ENCODE results near the gene FAM89B. TPM values are rescaled to one million over a fixed set of nuclear protein-coding genes. Genes with fewer than 3 reads are reported as not detected.
A peak's percentile ranks its signal among the peaks of the same experiment; 100 is the strongest.

Gene FAM89B
- total RNA-seq, 1 donor: 31.5 TPM

- no peak for TF ChIP-seq CTCF (IDR thresholded peaks at IDR 0.05; ENCODE audit: extremely low read depth, low read depth, low read length)
- Histone ChIP-seq H2AFZ (ENCODE audit: low read length) (no peak overlapping the region), H3K36me3 (ENCODE audit: insufficient read depth, low read length) (peaks cover 36% of the 10 kb centered on the region)
These were observed 27.0 kb downstream of the FAM89B start for GRCh38 chr11:65599216-65599954.

GRCh38 chr11:65599955-65600246 lies 27.6 kb downstream of the FAM89B start:
- Histone ChIP-seq H3K4me3 (ENCODE audit: insufficient read depth, low read length) (no peak overlapping the region), H3K9me3 (ENCODE audit: low read depth, low read length) (no peaks in the 10 kb centered on the region), H3K27me3 (ENCODE audit: insufficient read depth, low read length) (no peaks in the 10 kb centered on the region), H3K4me2 (ENCODE audit: insufficient read depth, low read length) (no peak overlapping the region), H3K36me3 (ENCODE audit: insufficient read depth, low read length) (peaks cover 38% of the 10 kb centered on the region), H4K20me1 (ENCODE audit: insufficient read depth, low read length) (peaks cover 3% of the 10 kb centered on the region), H3K79me2 (ENCODE audit: insufficient read depth, low read length) (no peaks in the 10 kb centered on the region), H3K27ac (ENCODE audit: low read depth, low read length) (no peak overlapping the region), H2AFZ (ENCODE audit: low read length) (no peak overlapping the region), H3K4me1 (ENCODE audit: insufficient read depth, low read length) (no peaks in the 10 kb centered on the region)
- no peak for DNase-seq (ENCODE audit: insufficient read length, low spot score, missing footprints)
- TF ChIP-seq CTCF (IDR thresholded peaks at IDR 0.05; ENCODE audit: extremely low read depth, low read depth, low read length): no peak

More at GRCh38 chr11:65599216-65599954, 27.0 kb downstream of the FAM89B start:
- DNase-seq (ENCODE audit: insufficient read length, low spot score, missing footprints): no peak
- Histone ChIP-seq H3K27me3 (ENCODE audit: insufficient read depth, low read length) (no peaks in the 10 kb centered on the region), H3K4me1 (ENCODE audit: insufficient read depth, low read length) (no peaks in the 10 kb centered on the region), H3K4me2 (ENCODE audit: insufficient read depth, low read length) (no peak overlapping the region), H4K20me1 (ENCODE audit: insufficient read depth, low read length) (peaks cover 3% of the 10 kb centered on the region), H3K79me2 (ENCODE audit: insufficient read depth, low read length) (no peaks in the 10 kb centered on the region), H3K9me3 (ENCODE audit: low read depth, low read length) (no peaks in the 10 kb centered on the region), H3K27ac (ENCODE audit: low read depth, low read length) (no peak overlapping the region), H3K4me3 (ENCODE audit: insufficient read depth, low read length) (no peak overlapping the region)

GRCh38 chr11:65604258-65604657 lies 31.9 kb downstream of the FAM89B start:
- H3K27ac ChIP-seq (ENCODE audit: low read depth, low read length): no peak overlapping the region
- H3K27me3 ChIP-seq (ENCODE audit: insufficient read depth, low read length): no peaks in the 10 kb centered on the region
- H3K4me1 ChIP-seq (ENCODE audit: insufficient read depth, low read length): peaks cover 7% of the 10 kb centered on the region
- DNase-seq (ENCODE audit: insufficient read length, low spot score, missing footprints): no peak
- no peaks in the 10 kb centered on the region for H3K9me3 ChIP-seq (ENCODE audit: low read depth, low read length)
- peaks cover 42% of the 10 kb centered on the region for H3K36me3 ChIP-seq (ENCODE audit: insufficient read depth, low read length)
- H3K4me2 ChIP-seq (ENCODE audit: insufficient read depth, low read length): no peak overlapping the region
- H4K20me1 ChIP-seq (ENCODE audit: insufficient read depth, low read length): peaks cover 24% of the 10 kb centered on the region
- no peak for TF ChIP-seq CTCF (IDR thresholded peaks at IDR 0.05; ENCODE audit: extremely low read depth, low read depth, low read length)
- H3K4me3 ChIP-seq (ENCODE audit: insufficient read depth, low read length): no peak overlapping the region
- H3K79me2 ChIP-seq (ENCODE audit: insufficient read depth, low read length): peaks cover 10% of the 10 kb centered on the region
- no peak overlapping the region for H2AFZ ChIP-seq (ENCODE audit: low read length)

GRCh38 chr11:65606876-65607613 lies 34.7 kb downstream of the FAM89B start:
- Histone ChIP-seq H3K27me3 (ENCODE audit: insufficient read depth, low read length) (no peaks in the 10 kb centered on the region), H3K79me2 (ENCODE audit: insufficient read depth, low read length) (peaks cover 36% of the 10 kb centered on the region), H3K27ac (ENCODE audit: low read depth, low read length) (no peak overlapping the region), H3K4me3 (ENCODE audit: insufficient read depth, low read length) (peak overlapping the region; percentile 52), H3K36me3 (ENCODE audit: insufficient read depth, low read length) (peaks cover 42% of the 10 kb centered on the region), H3K9me3 (ENCODE audit: low read depth, low read length) (no peaks in the 10 kb centered on the region), H3K4me2 (ENCODE audit: insufficient read depth, low read length) (peak overlapping the region; percentile 79), H3K4me1 (ENCODE audit: insufficient read depth, low read length) (peaks cover 19% of the 10 kb centered on the region), H2AFZ (ENCODE audit: low read length) (no peak overlapping the region), H4K20me1 (ENCODE audit: insufficient read depth, low read length) (peaks cover 42% of the 10 kb centered on the region)
- peak; percentile 100 for DNase-seq (ENCODE audit: insufficient read length, low spot score, missing footprints)
- no peak for TF ChIP-seq CTCF (IDR thresholded peaks at IDR 0.05; ENCODE audit: extremely low read depth, low read depth, low read length)
